ENCODE data around the gene PDE11A.

PDE11A gene

GRCh38 chr2:177574356-177574755 is 498.2 kb downstream of the PDE11A start:
- no peak for TF ChIP-seq POLR2A (IDR thresholded peaks at IDR 0.05; ENCODE audit: low read length)
- no peak for TF ChIP-seq GATA1 (IDR thresholded peaks at IDR 0.05; ENCODE audit: low read depth, low read length)
- DNase-seq, result no peak
